Adipose tissue (tissue), 3 donors: Measurements from ENCODE around the gene FAM149A. TPM values are rescaled to one million over a fixed set of nuclear protein-coding genes. Genes with fewer than 3 reads are reported as not detected.

Experiments used
- H3K27ac ChIP-seq: one replicate; pipeline ENCODE4 v1.5.1; 2013; ENCODE audit warnings: low read depth, low read length
- WGBS, 3 donors: extraction: QIAGEN DNeasy Blood & Tissue Kit; methylation state at CpG; one replicate each; pipeline ENCODE4 v1.1.7; 2013; 5-methylcytosine and 5-hydroxymethylcytosine counted together
- polyA plus RNA-seq, 3 donors: library from polyadenylated mRNA; stranded (reverse); fragments of 200-250 nt; gene quantifications; one replicate each; pipeline ENCODE4 v1.2.3, GENCODE V29; 2013
- donor health status: healthy with polysubstance abuse.
- donor health status: Bipolar disorder and iron deficiency.
- donor health status: healthy.

FAM149A gene
- 10 to 100 TPM in 2 of 3 donors, 1 to 10 TPM in 1; 8.8 to 19.5 (median 12.7) TPM for polyA plus RNA-seq

GRCh38 chr4:186104114-186104889 lies at the start of gene FAM149A:
Gene FAM149A, plus strand, starts transcription at chr4:186104704.
- WGBS, 3 donors, result 7 to 18% (median 18%) methylated on average over 46 to 57 of the region's 57 CpGs
- no peak within 1 kb of the TSS for H3K27ac ChIP-seq

- 55 to 86% (median 57%) methylated on average over 6 of the region's 6 CpGs for WGBS, 3 donors
- no peak overlapping the region for H3K27ac ChIP-seq
Measured at GRCh38 chr4:186058253-186058979, 46.1 kb upstream of the FAM149A start.

GRCh38 chr4:186058980-186059316 lies 45.6 kb upstream of the FAM149A start:
- H3K27ac ChIP-seq, result no peak overlapping the region
- WGBS, 3 donors, result 42 to 95% (median 63%) methylated on average over 3 of the region's 3 CpGs

- 87 to 88% (median 88%) methylated on average over 4 of the region's 4 CpGs for WGBS, 3 donors
- no peak overlapping the region for H3K27ac ChIP-seq
Measured at GRCh38 chr4:186061921-186062320, 42.6 kb upstream of the FAM149A start.

DNA sequence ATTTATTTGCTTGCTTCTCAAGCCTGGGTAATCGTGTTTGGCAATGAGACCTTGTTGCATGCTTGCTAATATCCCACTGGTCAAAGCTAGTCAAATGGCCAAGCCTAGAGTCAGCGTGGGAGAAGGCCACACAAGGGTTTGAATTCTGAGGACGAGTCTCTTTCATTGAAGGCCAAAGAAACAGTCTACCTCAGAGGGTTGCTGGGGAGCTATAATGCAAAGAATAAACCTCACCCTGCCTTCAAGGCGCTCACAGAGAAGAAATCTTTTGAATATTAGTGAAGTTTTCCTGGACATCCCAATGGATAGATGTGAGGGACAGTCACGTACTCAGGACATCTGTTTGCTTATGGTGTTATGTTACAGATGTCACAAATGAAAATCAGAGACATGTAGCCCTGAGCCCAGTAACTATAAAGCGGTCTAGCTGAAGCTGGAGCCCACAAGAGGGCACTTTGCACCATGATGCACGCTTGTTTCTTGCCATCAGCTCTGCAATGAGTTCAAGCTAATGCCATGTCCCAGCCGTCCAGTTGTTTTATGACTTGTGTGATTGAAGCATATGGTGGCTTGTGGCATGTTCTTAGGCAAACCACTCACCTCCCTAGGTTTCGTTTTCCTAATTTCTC lies 36.6 kb upstream of the FAM149A start:
- 32 to 43% (median 37%) methylated on average over 9 of the region's 9 CpGs for WGBS, 3 donors
- H3K27ac ChIP-seq, result no peak overlapping the region

DNA sequence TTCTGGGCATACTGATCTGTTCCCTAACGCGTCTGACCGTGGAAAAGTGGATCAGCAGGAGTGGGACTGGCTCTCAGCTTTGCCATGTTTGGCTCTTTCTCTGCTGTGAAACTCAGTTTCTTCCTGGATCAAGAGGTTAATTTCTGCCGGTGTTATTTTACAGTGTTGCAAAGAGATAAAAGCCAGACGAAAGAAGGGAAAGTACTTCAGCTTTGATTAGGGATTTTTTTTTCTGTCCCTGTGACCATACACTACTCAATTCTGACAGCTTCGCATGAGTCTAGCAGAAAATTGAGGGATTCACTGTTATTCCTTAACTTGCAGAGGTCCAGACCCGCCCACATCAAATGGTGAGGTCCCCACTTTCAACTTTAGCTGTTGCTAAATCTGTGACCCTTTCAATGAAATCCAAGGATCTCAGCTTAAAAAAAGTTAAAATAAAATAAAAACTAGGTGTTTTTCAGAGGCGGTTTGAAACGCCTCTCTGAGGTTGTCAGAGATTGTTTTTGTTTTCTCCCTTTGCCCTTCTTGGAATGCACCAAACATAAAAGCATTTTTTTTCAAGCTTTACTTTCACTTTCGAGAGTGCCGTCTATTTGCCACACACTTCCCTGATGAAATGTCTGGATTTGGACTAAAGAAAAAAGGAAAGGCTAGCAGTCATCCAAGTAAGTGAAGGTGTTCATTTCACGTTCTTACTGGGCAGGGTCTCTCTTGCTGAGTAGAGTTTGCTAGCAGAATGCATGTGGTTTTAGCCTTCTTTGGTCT lies 35.7 kb upstream of the FAM149A start, which contains the start of gene TLR3:
TSS of gene TLR3 (plus strand) at position 576 of the 768 bp plus-strand sequence. CDS start 7,464 bp downstream, outside the sequence.
- no peak within 1 kb of the TSS for H3K27ac ChIP-seq
- 1 to 4% (median 2%) methylated on average over 12 of the region's 12 CpGs for WGBS, 3 donors

- no peak overlapping the region for H3K27ac ChIP-seq
- WGBS, 3 donors, result 40 to 69% (median 66%) methylated on average over 4 of the region's 4 CpGs
Measured at GRCh38 chr4:186069729-186070128, 34.8 kb upstream of the FAM149A start.

- H3K27ac ChIP-seq, result no peak overlapping the region
- 90 to 97% (median 95%) methylated on average over 10 of the region's 10 CpGs for WGBS, 3 donors
Measured at GRCh38 chr4:186072516-186072915, 32.0 kb upstream of the FAM149A start.

GRCh38 chr4:186074189-186074588 lies 30.3 kb upstream of the FAM149A start:
- H3K27ac ChIP-seq, result no peak overlapping the region

GRCh38 chr4:186078981-186079638 lies 25.4 kb upstream of the FAM149A start:
- no peak overlapping the region for H3K27ac ChIP-seq
- 63 to 75% (median 75%) methylated on average over 11 of the region's 11 CpGs for WGBS, 3 donors

More at GRCh38 chr4:186074189-186074588, 30.3 kb upstream of the FAM149A start:
- WGBS, 3 donors, result 72 to 82% (median 73%) methylated on average over 7 of the region's 7 CpGs

DNA sequence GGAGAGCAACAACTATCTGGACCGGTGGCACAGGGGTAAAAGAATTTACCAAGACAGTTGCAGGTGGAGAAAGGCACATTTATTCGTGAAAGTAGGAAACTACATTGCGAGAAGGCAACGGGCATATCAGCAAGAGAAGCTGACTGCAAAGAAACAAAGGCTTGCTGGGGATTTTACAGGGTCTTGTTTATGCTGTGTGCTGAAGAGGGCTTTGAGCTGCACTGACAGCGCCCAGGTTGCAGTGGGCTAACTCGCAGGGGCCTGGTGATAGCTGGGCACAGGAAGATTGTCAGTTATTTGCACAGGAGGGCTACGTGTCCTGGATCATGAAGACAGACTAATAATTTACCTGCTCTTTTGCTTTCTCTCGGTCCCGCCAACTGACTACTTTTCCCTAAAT lies 24.8 kb upstream of the FAM149A start:
- 78 to 88% (median 85%) methylated on average over 9 of the region's 9 CpGs for WGBS, 3 donors
- no peak overlapping the region for H3K27ac ChIP-seq

- H3K27ac ChIP-seq, result no peak overlapping the region
- 87 to 92% (median 89%) methylated on average over 15 of the region's 15 CpGs for WGBS, 3 donors
Measured at GRCh38 chr4:186081202-186081807, 23.2 kb upstream of the FAM149A start.

- whole genome bisulfite sequencing, 3 donors, result 66 to 80% (median 79%) methylated on average over 4 of the region's 4 CpGs
- no peak overlapping the region for H3K27ac ChIP-seq
Measured at GRCh38 chr4:186082221-186082620, 22.3 kb upstream of the FAM149A start.

- H3K27ac ChIP-seq, result no peak overlapping the region
Measured at GRCh38 chr4:186088523-186088922, 16.0 kb upstream of the FAM149A start.

DNA sequence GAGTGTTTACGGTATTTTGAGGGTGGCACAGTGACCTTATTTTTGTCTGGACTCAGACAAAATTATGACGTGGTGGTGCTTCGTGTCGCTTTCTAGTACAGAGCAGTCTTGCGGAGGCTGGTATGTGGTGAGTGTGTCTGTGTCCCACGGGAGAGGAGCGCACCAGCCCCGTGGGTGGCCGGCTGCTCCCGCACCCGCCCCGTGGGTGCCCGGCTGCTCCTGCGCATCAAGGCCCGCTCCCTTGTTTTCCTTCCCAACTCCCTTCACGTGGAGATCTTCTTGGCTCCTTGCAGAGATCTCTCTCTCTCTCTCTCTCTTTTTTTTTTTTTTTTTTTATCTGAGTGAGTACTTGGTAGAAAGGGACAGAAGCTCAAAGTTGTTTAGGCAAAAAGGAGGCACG lies 12.2 kb upstream of the FAM149A start:
- no peak overlapping the region for H3K27ac ChIP-seq
- 94 to 95% (median 94%) methylated on average over 17 of the region's 17 CpGs for WGBS, 3 donors

GRCh38 chr4:186095406-186095805 lies 9.1 kb upstream of the FAM149A start:
- 57 to 76% (median 66%) methylated on average over 13 of the region's 13 CpGs for WGBS, 3 donors
- H3K27ac ChIP-seq, result no peak overlapping the region

DNA sequence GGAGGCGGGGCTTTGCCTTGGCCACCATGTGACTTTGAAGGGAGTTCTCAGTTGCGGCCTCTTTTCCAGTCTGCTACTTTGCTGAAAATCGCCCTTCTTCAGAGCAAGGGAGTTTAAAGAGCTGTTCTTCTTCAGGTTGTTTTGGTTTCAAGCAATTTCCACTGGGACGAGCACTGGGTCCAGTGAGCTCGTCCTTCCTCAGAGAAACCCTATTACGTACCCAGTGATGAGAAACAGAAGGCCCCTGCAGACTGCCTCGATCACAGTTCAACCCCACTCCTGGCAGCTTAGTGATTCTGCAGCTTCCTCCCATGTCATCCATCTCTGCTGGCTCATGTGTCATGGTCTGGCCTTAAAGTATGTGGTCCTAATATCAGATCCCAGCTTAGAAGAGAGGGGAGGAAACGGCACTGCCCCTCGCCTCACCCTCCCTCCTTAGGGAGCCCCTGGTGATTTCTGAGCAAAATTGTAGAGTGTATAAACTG lies 7.8 kb upstream of the FAM149A start:
- H3K27ac ChIP-seq, result no peak overlapping the region
- WGBS, 3 donors, result 64 to 84% (median 71%) methylated on average over 9 of the region's 9 CpGs
